CD4-positive, CD25-positive, alpha-beta regulatory T cell (primary cell): Measurements from ENCODE around the gene SORBS1. TPM values are rescaled to one million over a fixed set of nuclear protein-coding genes. Genes with fewer than 3 reads are reported as not detected.

Experiments
- ATAC-seq, 2 donors: fragments of 150-1000 bp; cut with Tn5 transposase; one replicate each; pipeline ENCODE4 v1.10.0; 2021; ENCODE audit warnings: low read depth in 2 of 2, moderate number of reproducible peaks in 2 of 2, moderate library complexity in 1 of 2
- DNase-seq, 3 donors: peaks; one replicate each; pipeline versions ENCODE4 v3.0.0 to v3.0.0-alpha.2; 2012 to 2022; ENCODE audit warnings: mixed read lengths in 1 of 3
- H3K27ac ChIP-seq: one replicate; pipeline ENCODE4 v1.7.0; 2013; ENCODE audit warnings: mild to moderate bottlenecking, low read length; ENCODE audit not compliant: insufficient read depth, poor library complexity, severe bottlenecking
- H3K27me3 ChIP-seq: one replicate; pipeline ENCODE4 v1.7.0; 2013; ENCODE audit warnings: low read length; ENCODE audit not compliant: control insufficient read depth, insufficient read depth
- H3K36me3 ChIP-seq: one replicate; pipeline ENCODE4 v1.7.0; 2013; ENCODE audit warnings: mild to moderate bottlenecking, low read length, moderate library complexity; ENCODE audit not compliant: control insufficient read depth, insufficient read depth
- H3K4me1 ChIP-seq: 2 replicates; pipeline ENCODE4 v1.7.0; 2013; ENCODE audit warnings: mild to moderate bottlenecking, low read length; ENCODE audit not compliant: insufficient read depth, control insufficient read depth, poor library complexity, severe bottlenecking
- H3K4me3 ChIP-seq: one replicate; pipeline ENCODE4 v1.7.0; 2013; ENCODE audit warnings: low read depth, mild to moderate bottlenecking, low read length, moderate library complexity
- H3K9me3 ChIP-seq, 2 experiments: 1 replicate in 1 of 2; 2 replicates in 1 of 2; pipeline ENCODE4 v1.7.0; 2013; ENCODE audit warnings: low read length in 2 of 2, mild to moderate bottlenecking in 1 of 2, moderate library complexity in 1 of 2; ENCODE audit not compliant: control insufficient read depth in 2 of 2
- H3K27ac Mint-ChIP-seq, 3 donors: one replicate each; pipeline ENCODE4 v1.8.0; 2020 to 2022; ENCODE audit warnings: mild to moderate bottlenecking in 3 of 3, mixed read lengths in 3 of 3, moderate library complexity in 2 of 3
- H3K27me3 Mint-ChIP-seq: one replicate; pipeline ENCODE4 v1.8.0; 2022; ENCODE audit warnings: mild to moderate bottlenecking, mixed read lengths
- H3K36me3 Mint-ChIP-seq: one replicate; pipeline ENCODE4 v1.8.0; 2020; ENCODE audit warnings: mixed read lengths
- H3K4me1 Mint-ChIP-seq, 4 donors: one replicate each; pipeline ENCODE4 v1.8.0; 2020 to 2022; ENCODE audit warnings: mixed read lengths in 4 of 4, mild to moderate bottlenecking in 1 of 4
- H3K4me3 Mint-ChIP-seq, 4 donors: one replicate each; pipeline ENCODE4 v1.8.0; 2020 to 2022; ENCODE audit warnings: mild to moderate bottlenecking in 4 of 4, mixed read lengths in 4 of 4, moderate library complexity in 3 of 4
- H3K9me3 Mint-ChIP-seq, 7 donors: one replicate each; pipeline ENCODE4 v1.8.0; 2020 to 2022; ENCODE audit warnings: mixed read lengths in 7 of 7, mild to moderate bottlenecking in 3 of 7, moderate library complexity in 2 of 7
- polyA plus RNA-seq, 4 donors: library from polyadenylated mRNA; unstranded; fragments of 300-500 nt; fragmentation: Illumina TruSeq; gene quantifications; one replicate each; pipeline ENCODE4 v1.2.3, GENCODE V29; 2021
- total RNA-seq: library from RNA; stranded (reverse); gene quantifications from one replicate; pipeline ENCODE4 v1.2.3, GENCODE V29; 2022

Gene SORBS1
- total and polyA plus RNA-seq, 5 donors from 2014 or later: 0.31 to 3.7 (median 0.38) TPM

GRCh38 chr10:95530561-95530960 lies 30.6 kb downstream of the SORBS1 start:
- H3K36me3 Mint-ChIP-seq: no peaks in the 10 kb centered on the region
- peaks cover 18% of the 10 kb centered on the region for H3K27me3 Mint-ChIP-seq
- H3K27ac ChIP-seq: no peak overlapping the region
- DNase-seq (no peak), ATAC-seq (no peak)
- peaks cover 0 to 2% (median 0%) of the 10 kb centered on the region in 7 donors for H3K9me3 Mint-ChIP-seq
- H3K4me1 Mint-ChIP-seq: no peaks in the 10 kb centered on the region
- H3K4me3 ChIP-seq: no peak overlapping the region
- H3K27ac Mint-ChIP-seq: no peak overlapping the region
- no peaks in the 10 kb centered on the region for H3K36me3 ChIP-seq
- H3K27me3 ChIP-seq: peaks cover 2% of the 10 kb centered on the region
- H3K4me1 ChIP-seq: no peaks in the 10 kb centered on the region
- H3K4me3 Mint-ChIP-seq: no peak overlapping the region
- no peaks in the 10 kb centered on the region for H3K9me3 ChIP-seq

DNA sequence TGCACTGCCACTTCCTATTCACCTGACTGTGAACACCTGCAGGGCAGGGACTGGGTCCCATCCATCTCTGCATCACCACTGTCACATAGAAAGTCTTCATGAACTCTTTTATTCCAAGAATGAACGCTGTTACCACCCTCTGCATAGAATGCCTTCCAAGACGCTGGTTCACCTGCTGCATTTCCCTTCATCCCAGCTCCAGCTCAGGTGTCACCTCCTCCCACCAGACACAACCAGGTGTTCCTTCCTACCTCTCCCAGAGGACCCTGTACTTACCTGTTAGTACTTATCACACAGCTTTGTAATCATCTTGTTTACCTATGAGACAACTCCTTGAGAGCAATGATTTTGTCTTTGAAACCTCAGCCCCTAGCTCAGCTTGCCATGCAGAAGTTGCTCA lies 31.1 kb downstream of the SORBS1 start:
- Histone ChIP-seq H3K9me3 (no peaks in the 10 kb centered on the region), H3K4me3 (no peak overlapping the region), H3K27ac (no peak overlapping the region), H3K27me3 (peaks cover 2% of the 10 kb centered on the region), H3K36me3 (no peaks in the 10 kb centered on the region), H3K4me1 (no peaks in the 10 kb centered on the region)
- no peak for DNase-seq
- ATAC-seq: no peak
- Mint-ChIP-seq H3K4me3 (no peak overlapping the region), H3K4me1 (no peaks in the 10 kb centered on the region), H3K36me3 (no peaks in the 10 kb centered on the region), H3K27me3 (peaks cover 15% of the 10 kb centered on the region), H3K9me3 (peaks cover 0 to 2% (median 0%) of the 10 kb centered on the region in 7 donors), H3K27ac (no peak overlapping the region)

DNA sequence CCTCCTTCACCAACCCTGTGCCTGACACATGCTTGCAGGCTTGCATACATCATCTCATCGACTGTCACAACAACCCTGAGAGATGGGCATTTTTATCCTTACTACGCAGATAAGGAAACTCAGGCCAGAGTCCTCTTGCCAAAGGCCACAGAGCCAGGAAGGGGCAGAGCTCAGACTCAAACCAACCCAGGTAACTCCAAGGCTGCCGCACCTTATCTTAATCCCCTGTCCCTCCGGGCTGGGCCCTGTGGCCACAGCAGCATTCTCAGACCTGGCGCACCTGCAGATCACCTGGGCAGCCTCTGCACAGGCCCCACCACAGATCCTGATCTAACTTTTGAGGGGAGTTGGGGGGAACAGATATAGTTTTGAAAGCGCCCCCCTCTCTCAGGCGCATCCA lies 35.1 kb downstream of the SORBS1 start:
- Histone ChIP-seq H3K36me3 (no peaks in the 10 kb centered on the region), H3K27ac (no peak overlapping the region), H3K27me3 (peaks cover 2% of the 10 kb centered on the region), H3K9me3 (no peaks in the 10 kb centered on the region), H3K4me3 (no peak overlapping the region), H3K4me1 (no peaks in the 10 kb centered on the region)
- DNase-seq (no peak), ATAC-seq (no peak)
- Mint-ChIP-seq H3K27me3 (peaks cover 13% of the 10 kb centered on the region), H3K4me1 (no peaks in the 10 kb centered on the region), H3K27ac (no peak overlapping the region), H3K36me3 (no peaks in the 10 kb centered on the region), H3K4me3 (no peak overlapping the region), H3K9me3 (no peaks in the 10 kb centered on the region)

DNA sequence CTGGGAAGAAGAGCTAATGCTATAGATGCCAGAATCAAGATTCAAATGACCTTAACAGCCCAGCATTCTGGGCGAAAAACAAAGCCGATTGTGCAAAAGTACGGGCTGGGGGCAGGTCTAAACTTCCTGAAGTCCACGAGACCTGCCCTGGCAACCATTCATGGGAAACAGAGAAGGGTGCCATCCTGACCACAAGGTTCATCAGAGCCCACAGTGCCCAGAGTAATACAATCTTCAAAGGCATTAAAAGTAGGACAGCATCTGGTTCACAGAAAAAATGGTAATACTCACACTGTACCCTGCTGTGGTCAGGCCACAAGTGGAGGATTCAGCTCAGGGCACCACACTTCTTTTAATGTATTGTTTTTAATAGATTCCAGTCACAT lies 36.1 kb downstream of the SORBS1 start:
- Histone ChIP-seq H3K27me3 (peaks cover 2% of the 10 kb centered on the region), H3K4me1 (no peaks in the 10 kb centered on the region), H3K9me3 (no peaks in the 10 kb centered on the region), H3K27ac (no peak overlapping the region), H3K36me3 (no peaks in the 10 kb centered on the region), H3K4me3 (no peak overlapping the region)
- no peaks in the 10 kb centered on the region for H3K36me3 Mint-ChIP-seq
- H3K9me3 Mint-ChIP-seq: no peaks in the 10 kb centered on the region
- H3K27ac Mint-ChIP-seq: no peak overlapping the region
- no peak overlapping the region for H3K4me3 Mint-ChIP-seq
- DNase-seq (no peak), ATAC-seq (no peak)
- H3K4me1 Mint-ChIP-seq: no peaks in the 10 kb centered on the region
- H3K27me3 Mint-ChIP-seq: peaks cover 9% of the 10 kb centered on the region

GRCh38 chr10:95524358-95525032 lies 36.7 kb downstream of the SORBS1 start:
- H3K27me3 ChIP-seq: peaks cover 2% of the 10 kb centered on the region
- DNase-seq: no peak
- H3K4me1 ChIP-seq: no peaks in the 10 kb centered on the region
- no peaks in the 10 kb centered on the region for H3K9me3 Mint-ChIP-seq
- H3K36me3 Mint-ChIP-seq: no peaks in the 10 kb centered on the region
- no peaks in the 10 kb centered on the region for H3K4me1 Mint-ChIP-seq
- H3K27ac ChIP-seq: no peak overlapping the region
- H3K4me3 Mint-ChIP-seq: no peak overlapping the region
- H3K27ac Mint-ChIP-seq: peak overlapping the region in 1 of 3 donors; percentile 5
- H3K4me3 ChIP-seq: no peak overlapping the region
- H3K9me3 ChIP-seq: no peaks in the 10 kb centered on the region
- no peak for ATAC-seq
- H3K36me3 ChIP-seq: no peaks in the 10 kb centered on the region
- H3K27me3 Mint-ChIP-seq: peaks cover 9% of the 10 kb centered on the region

- no peak for ATAC-seq
- H3K9me3 Mint-ChIP-seq: no peaks in the 10 kb centered on the region
- no peaks in the 10 kb centered on the region for H3K4me1 Mint-ChIP-seq
- no peak overlapping the region for H3K27ac Mint-ChIP-seq
- Histone ChIP-seq H3K36me3 (no peaks in the 10 kb centered on the region), H3K9me3 (no peaks in the 10 kb centered on the region), H3K4me1 (no peaks in the 10 kb centered on the region), H3K27ac (no peak overlapping the region), H3K4me3 (no peak overlapping the region), H3K27me3 (peaks cover 6% of the 10 kb centered on the region)
- no peaks in the 10 kb centered on the region for H3K36me3 Mint-ChIP-seq
- H3K4me3 Mint-ChIP-seq: no peak overlapping the region
- no peak for DNase-seq
- H3K27me3 Mint-ChIP-seq: no peaks in the 10 kb centered on the region
These were observed 39.1 kb downstream of the SORBS1 start for GRCh38 chr10:95522117-95522516.

DNA sequence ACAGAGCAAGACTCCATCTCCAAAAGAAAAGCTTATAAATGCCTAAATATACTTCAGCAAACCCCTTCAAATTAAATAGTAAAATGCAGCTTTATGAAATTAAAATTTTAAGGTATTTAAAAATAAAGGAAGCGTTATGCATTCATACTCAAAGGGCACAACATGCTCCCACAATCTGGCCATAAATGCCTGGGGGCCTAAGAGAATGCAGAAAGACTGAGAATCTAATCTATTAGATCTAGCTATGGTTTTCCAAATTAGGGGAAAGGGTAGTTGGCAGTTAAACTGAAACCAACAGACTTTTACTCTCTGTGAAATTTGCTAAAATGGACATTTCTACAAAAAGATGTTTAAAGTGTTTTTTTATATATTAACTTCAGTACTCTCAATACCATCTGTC lies 40.6 kb downstream of the SORBS1 start:
- Mint-ChIP-seq H3K27me3 (no peaks in the 10 kb centered on the region), H3K9me3 (no peaks in the 10 kb centered on the region), H3K27ac (no peak overlapping the region), H3K4me1 (no peaks in the 10 kb centered on the region), H3K36me3 (no peaks in the 10 kb centered on the region), H3K4me3 (no peak overlapping the region)
- no peak overlapping the region for H3K4me3 ChIP-seq
- H3K27me3 ChIP-seq: peaks cover 4% of the 10 kb centered on the region
- H3K27ac ChIP-seq: no peak overlapping the region
- no peak for DNase-seq
- no peaks in the 10 kb centered on the region for H3K36me3 ChIP-seq
- no peaks in the 10 kb centered on the region for H3K9me3 ChIP-seq
- H3K4me1 ChIP-seq: no peaks in the 10 kb centered on the region
- ATAC-seq: no peak
